Heart left ventricle (tissue), 16 donors: ENCODE measurements around the gene RRAGC. TPM values are rescaled to one million over a fixed set of nuclear protein-coding genes. Genes with fewer than 3 reads are reported as not detected.

Source experiments
- ATAC-seq, 4 donors: fragments of 200-7000 bp; cut with Tn5 transposase; one replicate each; pipeline ENCODE4 v1.9.1; 2020 to 2022; ENCODE audit warnings: moderate library complexity in 4 of 4, mild to moderate bottlenecking in 3 of 4, moderate number of reproducible peaks in 1 of 4
- DNase-seq, 5 donors: peaks; one replicate each; pipeline ENCODE4 v3.0.0-alpha.2; 2020
- H3K27ac ChIP-seq, 12 donors: fragments of 200-600 bp; sonication (generic) in 4 of 12; one replicate each; pipeline versions ENCODE4 v1.5.0 to v1.8.0; 2016 to 2022; ENCODE audit warnings: mild to moderate bottlenecking in 2 of 12
- H3K27me3 ChIP-seq, 9 donors: fragments of 200-600 bp; sonication (generic) in 2 of 9; one replicate each; pipeline versions ENCODE4 v1.5.1 to v1.8.0; 2016 to 2022; ENCODE audit warnings: mild to moderate bottlenecking in 3 of 9
- H3K36me3 ChIP-seq, 9 donors: fragments of 200-600 bp; sonication (generic) in 2 of 9; one replicate each; pipeline versions ENCODE4 v1.5.0 to v1.8.0; 2018 to 2022; ENCODE audit warnings: mild to moderate bottlenecking in 2 of 9
- H3K4me1 ChIP-seq, 12 donors: fragments of 200-600 bp; sonication (generic) in 4 of 12; one replicate each; pipeline versions ENCODE4 v1.5.0 to v1.8.0; 2016 to 2022; ENCODE audit warnings: mild to moderate bottlenecking in 3 of 12
- H3K4me3 ChIP-seq, 12 donors: fragments of 200-600 bp; sonication (generic) in 4 of 12; one replicate each; pipeline versions ENCODE4 v1.5.0 to v1.8.0; 2017 to 2022; ENCODE audit warnings: mild to moderate bottlenecking in 9 of 12, moderate library complexity in 4 of 12
- H3K9me3 ChIP-seq, 12 donors: fragments of 200-600 bp; sonication (generic) in 4 of 12; one replicate each; pipeline versions ENCODE4 v1.5.0 to v1.8.0; 2016 to 2022; ENCODE audit warnings: mild to moderate bottlenecking in 1 of 12
- CTCF ChIP-seq, 12 donors: fragments of 200-600 bp; sonication (generic) in 4 of 12; IDR thresholded peaks; one replicate each; pipeline versions ENCODE4 v1.5.0 to v1.8.0; 2018 to 2022; ENCODE audit warnings: antibody characterized with exemption in 12 of 12, mild to moderate bottlenecking in 5 of 12
- POLR2A ChIP-seq, 2 donors: fragments of 450-650 bp; IDR thresholded peaks; one replicate each; pipeline ENCODE4 v1.6.1; 2017; ENCODE audit warnings: antibody characterized with exemption in 2 of 2, mild to moderate bottlenecking in 2 of 2, moderate library complexity in 2 of 2
- WGBS, 4 donors: extraction: QIAGEN DNeasy Blood & Tissue Kit in 2 of 4; methylation state at CpG; one replicate each; pipeline versions ENCODE4 v1.1.5 to v1.1.7; 2013 to 2018; 5-methylcytosine and 5-hydroxymethylcytosine counted together
- intact Hi-C, 10 donors: fragments of 100-400 bp; cut with DNase I; formaldehyde crosslinking; loops; one replicate each; pipeline versions ENCODE4 v1.11.1 to v1.14.2; 2022
- polyA plus RNA-seq, 2 donors: library from polyadenylated mRNA; stranded (reverse); fragments of 200-250 nt; gene quantifications; one replicate each; pipeline ENCODE4 v1.2.3, GENCODE V29; 2013
- total RNA-seq, 9 donors: library from RNA; depleted of rRNA in 2 of 9; stranded (reverse); fragments of >200 nt in 2 of 9; fragmentation: NEBNext Ultra II Directional in 3 of 9; extraction: Animal tissue kit (Norgen Biotek cat#: 25700) in 3 of 9; gene quantifications; one replicate each; pipeline versions ENCODE4 v1.1.0 to v1.2.4, GENCODE V29; 2016 to 2023
- donor health status: ischemic (EF 13 %, LVEDD 7.1; RV severe dilation, severe dysfunction).
- donor health status: healthy with polysubstance abuse.
- donor health status: DM: no; HTN: yes; CAD: no.
- donor health status: DM: no; HTN: no; CAD: no.
- donor health status: ischemic (EF 25% LVEDD 6.9; RV normal size, moderate dysfunction).
- donor health status: ischemic (EF 25% LVEDD 5.7; RV mildly dilated, moderate dysfunction).
- donor health status: healthy.
- donor health status: DM: yes; HTN: yes; CAD: no.
- donor health status: ischemic (EF 35%, LVEDD 5.7; RV mildly dilated, moderate dysfunction).
- donor health status: nonischemic (EF 11% LVEDD 7.7; RV severe dilation, severe dysfunction).
- donor health status: DM: yes; HTN: yes; CAD: no.
- donor health status: PGD.
- donor health status: ischemic (EF 29% LVEDD 5.4; RV normal size, mild dysfunction).
- donor health status: nonischemic (EF 23%, LVEDD 6.1; RV moderate dilation, normal function).

The RRAGC gene
- total and polyA plus RNA-seq, 11 donors: 8.6 to 32.8 (median 22.3) TPM

GRCh38 chr1:38790422-38791163, 69.0 kb downstream of the RRAGC start:
- H3K9me3 ChIP-seq: peaks cover 0 to 25% (median 12%) of the 10 kb centered on the region in 12 donors
- no peak for ATAC-seq
- H3K4me3 ChIP-seq: no peak overlapping the region
- WGBS, 4 donors: 81 to 92% (median 83%) methylated on average over 6 of the region's 6 CpGs
- no peak overlapping the region for H3K27ac ChIP-seq
- intact Hi-C loops: no loop called here
- H3K27me3 ChIP-seq: peaks cover 0 to 65% (median 9%) of the 10 kb centered on the region in 9 donors
- TF ChIP-seq POLR2A (IDR thresholded peaks at IDR 0.05) (no peak), CTCF (IDR thresholded peaks at IDR 0.05) (no peak)
- H3K4me1 ChIP-seq: no peaks in the 10 kb centered on the region
- H3K36me3 ChIP-seq: no peaks in the 10 kb centered on the region
- DNase-seq: no peak

- no peak for TF ChIP-seq POLR2A (IDR thresholded peaks at IDR 0.05)
- no peak for TF ChIP-seq CTCF (IDR thresholded peaks at IDR 0.05)
- DNase-seq (no peak), ATAC-seq (no peak)
- intact Hi-C loops: no loop called here
- H3K9me3 ChIP-seq: peaks cover 0 to 25% (median 12%) of the 10 kb centered on the region in 12 donors
- H3K4me3 ChIP-seq: no peak overlapping the region
- no peak overlapping the region for H3K27ac ChIP-seq
- WGBS, 4 donors: 41 to 56% (median 45%) methylated on average over 5 of the region's 5 CpGs
- peaks cover 0 to 75% (median 17%) of the 10 kb centered on the region in 9 donors for H3K27me3 ChIP-seq
- no peaks in the 10 kb centered on the region for H3K4me1 ChIP-seq
- H3K36me3 ChIP-seq: no peaks in the 10 kb centered on the region
Observed at GRCh38 chr1:38789498-38790169, 69.9 kb downstream of the RRAGC start.

- WGBS, 4 donors: 47 to 59% (median 51%) methylated on average over 15 of the region's 15 CpGs
- H3K9me3 ChIP-seq: peaks cover 0 to 15% (median 11%) of the 10 kb centered on the region in 12 donors
- no peak for DNase-seq
- intact Hi-C loops: no loop called here
- peaks cover 0 to 79% (median 27%) of the 10 kb centered on the region in 9 donors for H3K27me3 ChIP-seq
- no peak overlapping the region for H3K27ac ChIP-seq
- no peak for ATAC-seq
- H3K4me3 ChIP-seq: no peak overlapping the region
- no peak for TF ChIP-seq POLR2A (IDR thresholded peaks at IDR 0.05)
- peaks cover 0 to 4% (median 0%) of the 10 kb centered on the region in 12 donors for H3K4me1 ChIP-seq
- no peaks in the 10 kb centered on the region for H3K36me3 ChIP-seq
Observed at GRCh38 chr1:38788341-38789336, 70.9 kb downstream of the RRAGC start.

Other genes with a start within 250 kb of the RRAGC start
- gene MYCBP, start 13.6 kb upstream of the RRAGC start, total RNA-seq: 10 to 100 TPM in 5 of 9 donors, 1 to 10 TPM in 4; 4.8 to 26.2 (median 11.1) TPM
- gene MYCBP, start 13.6 kb upstream of the RRAGC start, polyA plus RNA-seq: 10 to 100 TPM in 1 of 2 donors, 1 to 10 TPM in 1; 3.0 to 14.4 TPM
- gene GJA9, start 21.8 kb upstream of the RRAGC start, total RNA-seq: not detected
- under 1 TPM in 1 of 2 donors, not detected in 1; 0.11 TPM for gene GJA9, start 21.8 kb upstream of the RRAGC start, polyA plus RNA-seq
- 1 to 10 TPM in 1 of 9 donors, under 1 TPM in 4, not detected in 4; 0.19 to 2.2 (median 0.21) TPM for gene RHBDL2, start 82.1 kb upstream of the RRAGC start, total RNA-seq
- under 1 TPM; 0.11 to 0.12 TPM for gene RHBDL2, start 82.1 kb upstream of the RRAGC start, polyA plus RNA-seq
- 10 to 100 TPM; 42.5 to 68.1 (median 59.1) TPM for gene AKIRIN1, start 131.5 kb upstream of the RRAGC start, total RNA-seq
- 10 to 100 TPM; 15.8 to 49.0 TPM for gene AKIRIN1, start 131.5 kb upstream of the RRAGC start, polyA plus RNA-seq
- gene NDUFS5, start 166.6 kb upstream of the RRAGC start, total RNA-seq: 1,000 to 10,000 TPM in 2 of 9 donors, 100 to 1,000 TPM in 7; 292 to 1,815 (median 503) TPM
- gene NDUFS5, start 166.6 kb upstream of the RRAGC start, polyA plus RNA-seq: 1,000 to 10,000 TPM; 1,262 to 4,461 TPM